GM21360 (cell line): ENCODE measurements around the gene FAM114A1.

Experiments used
- ATAC-seq: cut with Tn5 transposase; IDR thresholded peaks from one replicate; pipeline ENCODE4 v1.9.1; 2021; ENCODE audit warnings: mild to moderate bottlenecking, moderate library complexity; ENCODE audit not compliant: unreplicated experiment

FAM114A1 gene

DNA sequence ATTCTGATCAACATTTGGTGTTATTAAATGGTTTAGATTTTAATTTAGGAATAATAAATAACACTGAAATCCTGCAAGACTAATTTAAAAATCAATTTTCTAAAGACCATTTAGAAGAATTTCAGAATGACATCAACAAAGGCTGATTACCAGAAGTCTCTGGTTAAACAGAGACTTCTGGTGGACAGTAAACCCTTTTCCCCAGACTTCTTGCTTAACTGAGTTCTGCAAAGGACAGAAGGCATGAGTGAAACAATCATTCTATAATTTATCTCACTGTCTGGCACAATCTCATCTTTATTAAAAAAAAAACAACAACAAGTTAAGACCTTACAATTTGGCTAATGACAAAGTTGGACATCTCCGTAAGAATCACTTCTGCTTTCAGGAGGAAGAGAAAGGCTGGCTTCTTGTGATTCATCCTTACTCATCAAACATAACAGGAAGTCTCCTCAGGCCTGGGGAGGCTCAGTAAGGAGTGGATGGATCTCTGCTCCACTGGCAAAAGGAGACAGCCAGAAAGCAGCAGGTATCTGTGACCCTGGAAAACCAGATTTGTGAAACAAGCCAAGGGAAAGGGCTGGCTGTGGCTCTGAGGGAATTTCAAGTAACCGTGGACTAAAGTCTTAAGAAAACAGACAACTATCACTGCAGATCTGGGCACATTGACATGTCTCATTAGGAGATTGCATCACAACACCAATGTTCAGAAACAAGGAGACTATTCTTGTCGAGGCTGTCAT is 10.1 kb upstream of the FAM114A1 start:
- peak; percentile 52 for ATAC-seq

DNA sequence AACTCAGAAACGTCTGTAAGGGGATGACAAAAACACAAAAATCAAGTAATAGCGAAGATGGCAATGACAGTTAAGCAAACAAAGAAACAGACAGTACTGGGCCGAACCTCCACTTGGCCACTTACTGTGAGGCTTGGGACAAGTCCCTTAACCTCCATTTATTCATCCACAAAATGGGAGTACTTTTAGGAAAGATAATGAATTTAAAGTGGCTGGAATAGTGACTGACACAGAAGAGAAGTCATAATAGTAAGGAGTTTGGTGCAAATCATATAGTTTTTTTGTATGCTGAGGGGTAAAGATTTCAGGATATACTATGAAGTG is 9.5 kb upstream of the FAM114A1 start:
- no peak for ATAC-seq

DNA sequence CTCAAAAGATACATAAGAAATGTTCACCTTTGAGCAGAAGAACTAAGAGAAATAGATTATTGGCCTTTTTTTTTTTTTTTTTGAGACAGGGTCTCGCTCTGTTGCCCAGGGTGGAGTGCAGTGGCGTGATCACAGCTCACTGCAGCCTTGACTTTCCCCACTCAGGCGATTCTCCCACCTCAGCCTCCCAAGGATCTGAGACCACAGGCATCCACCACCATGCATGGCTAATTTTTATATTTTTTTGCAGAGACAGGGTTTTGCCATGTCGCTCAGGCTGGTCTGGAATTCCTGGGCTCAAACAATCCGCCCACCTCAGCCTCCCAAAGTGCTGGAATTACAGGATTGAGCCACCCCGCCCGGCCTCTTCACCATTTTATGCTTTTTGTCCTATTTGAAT is 8.1 kb upstream of the FAM114A1 start:
- no peak for ATAC-seq

DNA sequence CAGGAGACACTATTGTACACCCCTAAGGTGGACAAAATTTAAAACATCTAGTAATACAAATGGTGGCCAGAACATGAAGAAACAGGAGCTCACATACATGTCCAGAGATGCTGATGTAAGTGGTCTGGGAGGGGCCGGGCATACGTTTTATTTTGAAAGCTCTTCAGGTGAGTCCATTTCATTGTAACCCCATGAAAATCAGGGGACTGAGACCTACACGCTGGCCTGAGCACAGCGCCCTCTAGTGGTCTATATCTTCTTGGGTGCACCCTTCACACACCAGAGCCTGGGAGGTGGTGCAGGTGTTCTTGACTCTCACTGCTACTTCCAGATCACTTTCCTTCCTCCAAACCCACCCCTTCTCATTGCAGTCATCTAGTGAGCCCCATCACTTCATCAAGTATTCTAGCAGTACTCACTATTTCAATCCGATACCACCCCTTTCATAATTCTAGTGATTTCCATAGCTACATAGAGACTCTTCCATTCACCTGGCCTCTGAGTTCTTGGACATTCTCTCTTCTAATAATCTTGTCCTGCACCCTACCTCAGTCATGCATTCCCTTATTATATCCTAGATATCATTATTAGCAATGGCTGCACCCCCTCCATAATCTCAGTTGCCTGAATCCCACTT is 6.7 kb upstream of the FAM114A1 start:
- no peak for ATAC-seq

DNA sequence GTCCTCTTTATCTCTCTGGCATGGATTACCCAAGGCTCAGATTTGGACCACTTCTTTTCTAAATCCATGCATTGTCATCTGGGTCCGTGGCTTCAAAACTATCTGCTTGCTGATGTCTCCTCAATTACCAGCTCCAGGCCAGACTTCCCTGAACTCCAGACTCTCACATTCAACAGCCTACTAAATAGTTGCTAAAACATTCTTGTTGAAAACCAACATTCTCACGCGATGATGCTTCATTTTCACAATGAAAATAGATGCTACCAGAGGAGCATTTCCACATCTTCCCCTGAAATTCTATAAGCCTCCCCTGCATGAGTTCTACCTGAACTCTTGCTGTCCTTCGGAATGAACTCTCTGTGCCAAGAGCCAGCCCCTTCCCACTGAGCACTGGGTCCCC is 5.8 kb upstream of the FAM114A1 start:
- ATAC-seq: no peak

DNA sequence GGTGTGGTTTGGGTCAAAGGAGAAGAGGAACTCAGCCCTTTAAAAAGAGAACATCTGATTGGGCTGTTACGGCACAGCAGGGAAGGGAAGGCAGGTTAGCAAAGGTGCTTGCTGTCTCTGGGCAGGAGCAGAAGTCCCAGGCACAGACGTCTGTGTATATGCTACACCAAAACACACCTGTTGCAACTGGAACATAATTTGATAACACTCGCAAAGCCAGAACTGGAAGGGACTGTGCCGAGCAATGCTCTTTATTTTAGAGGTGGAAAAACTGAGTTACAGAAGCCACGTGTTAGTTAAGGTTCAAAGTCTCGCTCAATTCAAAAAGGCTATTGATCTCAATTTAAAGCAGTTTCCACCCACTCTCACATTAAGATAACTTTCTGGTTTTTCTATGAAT is 2.2 kb upstream of the FAM114A1 start:
- no peak for ATAC-seq

DNA sequence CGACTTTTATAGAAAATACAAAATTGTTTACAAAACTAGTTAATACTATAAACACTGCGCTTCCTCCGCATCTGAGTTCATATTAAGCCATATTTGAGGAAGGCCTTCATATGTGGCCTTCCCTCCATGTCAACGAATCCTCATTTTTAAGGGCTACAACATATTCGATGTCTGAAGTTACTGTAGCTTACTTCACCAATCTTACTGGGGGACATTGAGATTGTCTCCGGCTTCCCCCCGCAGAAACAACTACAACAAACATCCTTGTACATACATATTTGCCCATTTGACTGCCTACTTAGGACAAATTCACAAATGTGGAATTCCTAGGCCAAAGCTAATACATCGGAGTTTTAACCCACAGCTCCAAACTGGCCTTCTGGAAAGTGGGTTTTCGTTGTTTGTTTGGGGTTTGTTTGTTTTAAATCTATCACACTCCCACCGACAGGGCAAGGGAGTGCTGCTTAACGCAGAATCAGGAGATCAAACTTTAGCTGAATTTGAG is 581 bp upstream of the FAM114A1 start:
- ATAC-seq: no peak

DNA sequence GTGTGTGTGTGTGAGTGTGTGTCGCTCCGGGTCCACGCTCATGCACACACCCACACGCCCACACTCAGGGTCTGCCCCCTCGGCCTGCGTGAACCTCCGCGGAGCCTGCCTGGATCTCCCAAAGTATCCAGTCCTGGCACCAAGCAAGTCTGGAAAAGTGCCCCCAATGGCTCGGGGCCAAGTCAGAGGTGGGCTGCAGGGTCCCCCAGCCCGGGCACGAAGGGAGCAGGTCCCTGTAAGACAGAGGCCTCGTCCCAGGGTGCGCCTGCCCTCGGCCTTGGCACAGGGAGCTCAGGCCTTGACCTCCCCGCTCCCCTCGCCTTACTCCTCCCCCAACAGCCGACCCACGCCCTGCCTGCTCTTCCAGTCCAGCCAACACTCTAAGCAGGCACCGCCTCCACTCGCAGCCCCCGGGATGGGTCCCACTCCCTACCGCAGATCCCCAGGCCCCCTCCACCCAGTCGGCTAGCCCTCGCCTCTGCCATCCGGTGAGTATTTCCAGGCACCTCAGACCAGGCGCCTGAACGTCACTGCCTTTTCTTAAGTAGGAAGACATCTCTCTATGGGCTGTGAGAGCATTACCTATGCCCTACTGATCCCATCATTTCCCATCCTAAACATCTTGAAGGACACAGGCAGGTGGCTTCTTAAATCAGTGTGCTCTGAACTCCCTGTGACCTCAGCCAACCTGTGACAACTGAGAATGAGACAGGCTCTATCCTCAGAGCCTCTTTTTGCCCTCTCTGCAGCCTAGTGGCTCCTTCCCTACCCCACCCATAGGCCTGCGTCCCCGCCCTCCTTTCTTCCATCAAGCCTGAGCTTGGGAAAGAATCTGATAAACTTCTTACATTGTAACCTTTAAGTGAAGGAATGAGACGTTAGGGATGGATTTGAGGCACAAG is 704 bp downstream of the FAM114A1 start:
- ATAC-seq: no peak

DNA sequence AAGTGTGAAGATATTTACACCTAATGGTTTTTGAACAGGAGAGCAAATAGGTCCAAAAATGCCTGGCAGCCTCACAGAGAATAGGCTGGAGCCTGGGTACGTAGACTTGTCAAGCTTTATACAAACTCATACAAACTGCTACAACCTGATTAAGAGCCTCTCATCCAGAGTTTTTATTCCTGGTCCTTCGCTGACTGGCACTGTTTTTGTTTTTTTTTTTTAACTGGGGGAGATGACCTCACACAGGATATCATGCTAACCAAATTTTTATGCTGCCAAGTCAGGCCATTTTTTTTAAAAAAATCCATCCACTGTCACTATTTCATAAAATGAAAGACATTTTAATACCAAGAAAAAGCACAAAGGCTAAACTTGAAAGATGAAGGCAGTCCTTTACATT is 1.9 kb downstream of the FAM114A1 start:
- ATAC-seq: no peak

DNA sequence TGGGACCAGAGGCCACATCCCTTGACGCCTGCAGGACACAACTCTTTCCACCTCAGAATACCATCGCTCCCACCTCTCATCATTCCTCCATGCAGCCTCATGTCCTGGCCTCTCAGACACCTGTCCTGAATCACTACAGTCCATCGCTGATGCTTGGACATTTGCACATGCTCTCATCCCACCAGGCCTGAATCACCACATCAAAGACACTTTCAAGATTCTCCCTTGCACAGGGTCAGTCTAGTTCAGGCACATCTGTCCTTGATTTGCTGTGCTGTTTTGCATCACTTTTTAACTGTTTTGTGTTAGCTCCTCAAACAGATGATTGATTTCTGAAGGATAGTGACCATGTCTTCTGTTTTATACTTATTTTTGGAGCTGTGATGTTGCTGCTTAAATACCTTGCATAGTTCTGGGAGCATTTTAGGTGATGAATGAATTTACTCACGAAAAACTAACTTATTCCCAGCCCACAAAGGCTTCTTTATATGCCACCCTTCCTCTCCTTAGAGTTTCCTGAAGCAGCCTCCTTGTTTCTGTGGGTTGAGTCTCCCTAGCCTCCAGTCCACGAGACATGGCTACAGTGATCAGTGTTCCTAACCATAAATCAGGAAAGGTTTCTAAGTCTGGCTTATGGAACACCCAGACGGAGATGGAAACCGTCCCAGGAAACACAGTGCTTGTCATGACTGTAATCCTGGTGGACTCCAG is 2.6 kb downstream of the FAM114A1 start:
- no peak for ATAC-seq

DNA sequence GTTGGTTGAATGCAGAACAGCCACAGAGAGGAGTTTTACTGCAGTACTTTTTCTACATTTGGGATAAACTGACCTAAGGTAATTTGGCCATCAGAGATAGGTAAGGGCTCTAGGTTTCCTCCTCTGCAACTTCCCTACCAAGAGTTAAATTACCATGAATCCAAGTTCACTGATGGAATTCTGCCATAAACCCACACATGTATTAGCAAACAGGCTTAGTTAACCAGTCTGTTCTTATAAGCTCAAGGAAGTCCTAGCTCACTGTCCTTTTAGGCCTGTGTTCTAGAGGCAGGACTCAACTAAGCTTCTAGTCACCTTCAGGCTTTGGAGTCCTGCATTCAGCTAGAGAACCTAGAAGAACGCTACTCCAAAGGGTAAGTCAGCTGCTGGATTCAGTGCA is 4.0 kb downstream of the FAM114A1 start:
- ATAC-seq: no peak

DNA sequence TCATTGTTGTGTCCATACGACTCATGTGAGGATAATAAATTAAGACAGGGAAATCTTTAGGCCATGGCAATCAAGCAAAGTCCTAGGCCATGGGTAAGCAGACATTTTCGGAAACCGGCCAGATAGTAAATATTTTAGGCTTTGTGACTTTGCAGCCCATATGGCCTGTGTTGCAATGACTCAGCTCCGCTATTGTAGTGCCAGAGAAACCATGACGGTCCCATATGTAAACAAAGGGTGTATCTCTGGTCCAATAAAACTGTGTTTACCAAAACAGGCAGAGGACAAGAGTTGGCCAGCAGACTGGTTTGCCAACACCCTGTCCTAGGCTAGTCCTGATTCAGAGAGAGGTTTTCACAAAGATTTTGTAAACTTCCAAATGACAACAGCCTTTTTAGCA is 5.0 kb downstream of the FAM114A1 start:
- ATAC-seq: no peak

DNA sequence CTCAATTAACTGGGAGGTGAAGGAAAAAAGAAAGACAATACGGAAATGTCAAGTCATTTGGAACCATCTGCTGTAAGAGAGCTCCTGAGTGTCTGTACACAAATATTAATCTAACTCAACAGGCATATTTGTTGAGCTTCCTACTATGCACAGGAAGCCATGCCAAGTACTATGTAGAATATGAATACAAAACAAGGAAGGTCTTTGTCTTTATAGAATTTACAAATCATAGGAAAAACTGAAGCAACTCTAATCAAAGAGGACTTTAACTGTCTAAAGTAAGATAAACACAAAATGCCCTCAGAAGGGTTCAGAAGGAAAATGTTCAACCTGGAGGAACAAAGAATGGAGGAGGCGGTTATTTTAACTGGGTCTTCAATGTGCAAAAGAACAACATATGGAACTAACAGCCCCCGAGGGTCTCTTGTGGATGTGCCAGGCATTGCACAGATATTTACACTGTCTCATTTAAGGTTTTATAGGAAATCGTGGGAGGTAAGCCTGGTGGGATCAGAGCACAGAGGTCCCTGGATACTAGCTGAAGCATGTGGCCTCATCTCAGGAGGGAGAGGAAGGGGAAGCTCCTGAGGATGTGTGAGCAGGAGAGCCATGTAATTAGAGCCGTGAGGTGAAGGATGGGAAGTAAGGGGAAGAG is 5.8 kb downstream of the FAM114A1 start:
- ATAC-seq: no peak

DNA sequence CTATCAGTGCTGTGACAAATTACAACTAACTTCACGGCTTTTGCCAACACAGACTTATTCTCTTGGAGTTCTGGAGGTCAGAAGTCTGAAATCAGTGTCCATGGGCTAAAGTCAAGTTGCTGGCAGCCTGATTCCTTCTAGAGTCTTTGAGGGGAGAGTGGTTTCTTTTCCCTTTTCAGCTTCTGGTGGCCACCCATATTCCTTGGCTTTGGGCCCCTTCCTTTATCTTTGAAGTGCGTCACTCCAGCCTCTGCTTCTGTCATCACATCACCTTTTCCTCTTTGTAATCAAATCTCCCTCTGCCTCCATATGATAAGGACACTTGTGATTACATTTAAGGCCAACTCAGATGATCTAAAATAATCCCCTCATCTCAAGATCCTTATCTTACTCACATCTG is 9.0 kb downstream of the FAM114A1 start:
- no peak for ATAC-seq

DNA sequence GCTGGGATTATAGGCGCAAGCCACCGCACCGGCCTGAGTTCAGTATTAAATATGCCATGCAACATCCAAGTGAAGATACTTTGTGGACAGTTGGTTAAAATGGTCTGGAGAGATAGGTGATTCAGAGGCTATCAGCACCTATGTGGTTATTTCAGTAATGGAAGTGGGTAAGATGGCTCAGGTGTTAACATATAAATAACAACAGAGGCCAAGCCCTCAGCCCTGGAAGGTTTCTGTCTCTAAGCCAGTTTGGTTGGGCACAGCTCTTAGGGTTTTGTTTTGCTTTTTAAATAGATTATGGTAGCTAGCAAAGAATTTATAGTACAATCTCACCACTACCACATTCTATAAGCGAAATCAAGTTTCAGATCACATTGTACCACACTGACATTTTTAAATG is 16.6 kb downstream of the FAM114A1 start:
- ATAC-seq: no peak

DNA sequence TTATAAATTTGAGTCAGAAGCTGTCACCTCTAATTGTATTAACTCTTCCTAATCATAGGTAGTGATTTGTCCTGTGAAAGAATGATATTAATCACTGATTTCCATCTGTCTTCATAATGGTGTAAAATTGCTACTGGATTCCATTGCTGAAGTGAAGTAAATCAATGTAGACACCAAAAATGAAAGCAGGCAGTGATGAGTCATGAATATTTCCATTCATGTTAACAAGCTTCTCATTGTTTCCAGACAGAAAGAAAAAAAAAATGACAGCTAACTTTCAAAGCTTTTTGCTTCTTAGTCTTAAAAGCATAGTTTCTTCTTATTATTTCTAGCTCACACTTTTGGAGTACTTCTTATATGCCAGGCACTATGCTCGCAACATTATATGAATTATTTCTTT is 21.5 kb downstream of the FAM114A1 start:
- no peak for ATAC-seq

DNA sequence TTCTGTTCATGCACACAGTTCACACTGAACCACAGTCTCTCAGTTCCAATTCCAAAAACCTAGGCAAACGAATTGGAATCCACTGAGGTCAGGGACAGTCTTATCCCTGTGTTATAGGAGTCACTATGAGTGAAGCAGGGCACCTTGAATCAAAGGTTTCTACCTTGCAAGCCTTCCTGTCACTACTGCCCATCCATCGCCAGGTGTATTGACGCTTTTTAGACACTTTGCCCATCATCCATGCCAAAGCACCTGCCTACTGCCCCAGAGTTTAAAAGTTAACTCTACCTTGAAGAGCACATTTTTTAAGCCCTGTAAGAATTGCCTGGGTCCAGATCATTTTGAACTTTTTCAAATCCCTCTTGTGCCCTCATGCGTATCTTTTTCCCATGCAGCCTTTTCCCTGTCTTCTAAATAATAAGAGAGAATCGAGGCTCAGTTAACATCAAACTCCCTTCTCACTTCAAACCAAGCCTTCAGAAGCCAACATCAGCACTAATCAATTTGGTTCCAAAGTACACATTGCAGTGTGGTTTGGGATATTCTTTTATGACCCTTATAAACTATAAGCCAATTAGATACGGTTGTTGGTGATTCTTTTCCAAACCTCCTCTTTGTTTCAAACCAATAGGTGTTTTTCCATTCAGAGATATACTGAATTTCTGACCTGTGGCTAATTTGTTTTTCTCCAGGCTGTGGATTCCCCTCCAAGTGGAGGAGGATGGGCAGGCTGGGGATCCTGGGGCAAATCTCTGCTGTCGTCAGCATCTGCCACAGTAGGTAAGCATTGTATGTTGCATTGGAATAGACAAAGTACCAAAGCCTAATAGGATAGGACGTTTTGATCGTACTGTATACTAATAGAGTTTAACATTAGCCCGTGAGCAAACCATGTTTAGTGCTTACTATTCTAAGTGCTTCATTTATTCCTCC is 23.7 kb downstream of the FAM114A1 start:
- no peak for ATAC-seq

DNA sequence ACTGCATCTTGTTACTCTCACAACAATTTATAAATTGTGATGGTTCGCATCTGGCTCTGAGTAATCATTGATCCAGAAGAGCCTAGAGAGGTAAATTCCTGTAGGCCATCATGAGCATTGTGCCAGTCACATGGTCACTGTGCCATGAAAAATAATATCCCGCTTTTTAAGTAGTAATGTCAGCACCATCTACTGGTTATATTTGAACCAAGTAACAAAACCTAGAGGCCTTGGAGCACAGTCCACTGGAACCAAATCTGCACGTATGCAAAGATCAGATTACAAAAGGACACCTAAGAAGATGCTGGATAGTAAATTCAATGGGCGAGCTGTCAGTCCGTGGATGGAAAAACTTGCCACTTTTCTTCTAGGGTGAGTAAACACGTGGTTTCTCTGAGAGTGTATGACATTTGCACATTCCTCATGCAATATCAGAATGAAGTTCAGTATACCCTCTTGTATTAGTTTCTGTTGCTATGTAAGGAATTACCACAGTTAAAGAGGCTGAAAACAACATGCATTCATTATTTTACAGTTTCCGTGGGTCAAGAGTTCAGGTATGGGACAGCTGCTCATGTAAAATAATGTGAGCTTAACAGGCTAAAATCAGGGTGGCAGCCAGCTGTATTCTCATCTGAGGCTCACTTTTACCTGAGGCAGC is 26.8 kb downstream of the FAM114A1 start:
- ATAC-seq: no peak

DNA sequence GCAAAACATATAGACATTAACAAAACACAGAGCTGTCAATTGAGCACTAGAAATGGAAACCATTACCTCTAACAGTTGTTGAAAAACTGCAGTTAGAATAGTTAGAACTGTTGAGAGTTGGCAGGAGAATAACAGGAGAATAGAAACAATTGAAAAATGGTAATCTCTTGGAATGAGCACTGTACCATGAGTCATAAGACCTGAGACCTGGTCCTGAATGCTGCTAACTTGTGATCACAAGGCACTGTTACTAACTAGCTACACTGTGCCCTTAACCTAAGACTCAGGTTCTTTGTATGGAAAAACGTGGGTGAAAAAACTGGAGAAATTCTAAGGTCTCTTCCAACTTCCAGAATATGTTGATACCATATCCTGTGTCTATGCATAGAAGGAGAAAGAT is 29.3 kb downstream of the FAM114A1 start:
- ATAC-seq: no peak
